Naive thymus-derived CD8-positive, alpha-beta T cell (primary cell): ENCODE results near the gene BTBD1. TPM values are rescaled to one million over a fixed set of nuclear protein-coding genes. Genes with fewer than 3 reads are reported as not detected.

Source experiments
- ATAC-seq, 2 donors: fragments of 150-1000 bp; cut with Tn5 transposase in 1 of 2; sonication (Bioruptor Pico), chemical (Tn5 transposase) in 1 of 2; 1 replicate in 1 of 2; 2 replicates in 1 of 2; pipeline ENCODE4 v1.10.0; 2021; ENCODE audit warnings: mild to moderate bottlenecking in 2 of 2, moderate library complexity in 2 of 2
- POLR2A ChIA-PET: fragments of 350-600 bp; sonication (Branson Sonifier 250); formaldehyde crosslinking; loops from one replicate; lab custom pipeline; 2021; ENCODE audit warnings: antibody characterized with exemption; lab: Charles Lee
- DNase-seq, 10 donors: peaks; one replicate each; pipeline versions ENCODE4 v3.0.0 to v3.0.0-alpha.2; 2020 to 2022
- H3K27ac Mint-ChIP-seq, 10 donors: one replicate each; pipeline ENCODE4 v1.8.0; 2020 to 2022; ENCODE audit warnings: mild to moderate bottlenecking in 10 of 10, mixed read lengths in 10 of 10, moderate library complexity in 4 of 10, inconsistent platforms in 1 of 10
- H3K27me3 Mint-ChIP-seq, 5 donors: one replicate each; pipeline ENCODE4 v1.8.0; 2021 to 2022; ENCODE audit warnings: mixed read lengths in 5 of 5
- H3K36me3 Mint-ChIP-seq, 3 donors: one replicate each; pipeline ENCODE4 v1.8.0; 2020 to 2022; ENCODE audit warnings: mixed read lengths in 3 of 3, mild to moderate bottlenecking in 2 of 3, inconsistent platforms in 1 of 3
- H3K4me1 Mint-ChIP-seq, 4 donors: one replicate each; pipeline ENCODE4 v1.8.0; 2021 to 2022; ENCODE audit warnings: mixed read lengths in 4 of 4
- H3K4me3 Mint-ChIP-seq, 10 donors: one replicate each; pipeline ENCODE4 v1.8.0; 2020 to 2022; ENCODE audit warnings: mild to moderate bottlenecking in 10 of 10, mixed read lengths in 10 of 10, moderate library complexity in 6 of 10, inconsistent platforms in 1 of 10
- H3K9me3 Mint-ChIP-seq, 9 donors: one replicate each; pipeline ENCODE4 v1.8.0; 2020 to 2022; ENCODE audit warnings: mixed read lengths in 9 of 9, mild to moderate bottlenecking in 3 of 9, inconsistent platforms in 1 of 9, moderate library complexity in 1 of 9
- polyA plus RNA-seq, 3 donors: library from polyadenylated mRNA; unstranded; fragments of 300-500 nt; fragmentation: Illumina TruSeq; gene quantifications; one replicate each; pipeline ENCODE4 v1.2.3, GENCODE V29; 2021
- total RNA-seq, 8 experiments: library from RNA in 2 of 8; stranded (reverse) in 2 of 8; gene quantifications; one replicate each; pipeline ENCODE4 v1.2.3 and lab custom pipeline; 2021 to 2026

Gene BTBD1
- total RNA-seq (10 to 100 TPM; 42.9 to 43.3 TPM), polyA plus RNA-seq (10 to 100 TPM; 36.0 to 40.6 (median 37.0) TPM), total RNA-seq (lab: John Stamatoyannopoulos, UW) (36.9 to 95.2 (median 83.4) reads per million in 6 experiments)

- Mint-ChIP-seq H3K36me3 (peaks cover 0 to 2% (median under 1%) of the 10 kb centered on the region in 3 donors), H3K27ac (peak within 1 kb of the TSS in 9 of 10 donors; percentile 73 to 92 (median 87)), H3K27me3 (no peaks in the 10 kb centered on the region), H3K4me3 (peak within 1 kb of the TSS in 9 of 10 donors; percentile 63 to 90 (median 73)), H3K4me1 (peaks cover 7 to 32% (median 14%) of the 10 kb centered on the region in 4 donors), H3K9me3 (peaks cover 0 to 4% (median 0%) of the 10 kb centered on the region in 9 donors)
- ATAC-seq (peak; percentile 76 to 84), DNase-seq (peak; percentile 63 to 85 (median 75))
- POLR2A ChIA-PET: interaction anchor here (0.8 to 2.2 kb wide), 8 partner anchors 9 to 527 kb away, joined by 3 to 20 read pairs (median 6); partner anchors contain the start of genes C15orf40, RAMAC and RPS17
Measured at GRCh38 chr15:83066734-83067637, at the start of gene BTBD1. BTBD1 (minus strand) TSS chr15:83067252; CDS start chr15:83067151, 101 bp downstream.

- no peak for DNase-seq
- no peaks in the 10 kb centered on the region for H3K9me3 Mint-ChIP-seq
- peaks cover 5 to 9% (median 6%) of the 10 kb centered on the region in 5 donors for H3K27me3 Mint-ChIP-seq
- no peaks in the 10 kb centered on the region for H3K36me3 Mint-ChIP-seq
- no peaks in the 10 kb centered on the region for H3K4me1 Mint-ChIP-seq
- POLR2A ChIA-PET: no interaction called here
- no peak for ATAC-seq
- H3K27ac Mint-ChIP-seq: no peak overlapping the region
- no peak overlapping the region for H3K4me3 Mint-ChIP-seq
Measured at GRCh38 chr15:83115831-83116565, 48.9 kb upstream of the BTBD1 start.

GRCh38 chr15:83115410-83115809, 48.4 kb upstream of the BTBD1 start:
- H3K4me1 Mint-ChIP-seq: no peaks in the 10 kb centered on the region
- no peak overlapping the region for H3K27ac Mint-ChIP-seq
- POLR2A ChIA-PET: no interaction called here
- ATAC-seq (no peak), DNase-seq (no peak)
- no peaks in the 10 kb centered on the region for H3K36me3 Mint-ChIP-seq
- no peak overlapping the region for H3K4me3 Mint-ChIP-seq
- no peaks in the 10 kb centered on the region for H3K9me3 Mint-ChIP-seq
- peaks cover 5 to 15% (median 9%) of the 10 kb centered on the region in 5 donors for H3K27me3 Mint-ChIP-seq

GRCh38 chr15:83114856-83115255, 47.8 kb upstream of the BTBD1 start:
- H3K36me3 Mint-ChIP-seq: no peaks in the 10 kb centered on the region
- H3K4me1 Mint-ChIP-seq: peaks cover 0 to 3% (median under 1%) of the 10 kb centered on the region in 4 donors
- no peak overlapping the region for H3K4me3 Mint-ChIP-seq
- H3K9me3 Mint-ChIP-seq: no peaks in the 10 kb centered on the region
- ATAC-seq (no peak), DNase-seq (no peak)
- H3K27ac Mint-ChIP-seq: no peak overlapping the region
- peaks cover 8 to 20% (median 14%) of the 10 kb centered on the region in 5 donors for H3K27me3 Mint-ChIP-seq
- POLR2A ChIA-PET: no interaction called here

- no peak for DNase-seq
- no peaks in the 10 kb centered on the region for H3K9me3 Mint-ChIP-seq
- peaks cover 1 to 9% (median 4%) of the 10 kb centered on the region in 4 donors for H3K4me1 Mint-ChIP-seq
- H3K27ac Mint-ChIP-seq: no peak overlapping the region
- POLR2A ChIA-PET: no interaction called here
- no peaks in the 10 kb centered on the region for H3K36me3 Mint-ChIP-seq
- peaks cover 12 to 28% (median 20%) of the 10 kb centered on the region in 5 donors for H3K27me3 Mint-ChIP-seq
- H3K4me3 Mint-ChIP-seq: no peak overlapping the region
- no peak for ATAC-seq
Measured at GRCh38 chr15:83113881-83114674, 47.0 kb upstream of the BTBD1 start.

- no peak overlapping the region for H3K27ac Mint-ChIP-seq
- no peak for DNase-seq
- H3K27me3 Mint-ChIP-seq: peaks cover 18 to 39% (median 31%) of the 10 kb centered on the region in 5 donors
- ATAC-seq: no peak
- H3K4me3 Mint-ChIP-seq: no peak overlapping the region
- H3K36me3 Mint-ChIP-seq: no peaks in the 10 kb centered on the region
- H3K9me3 Mint-ChIP-seq: no peaks in the 10 kb centered on the region
- POLR2A ChIA-PET: no interaction called here
- peaks cover 12 to 20% (median 14%) of the 10 kb centered on the region in 4 donors for H3K4me1 Mint-ChIP-seq
Measured at GRCh38 chr15:83112956-83113299, 45.9 kb upstream of the BTBD1 start.

GRCh38 chr15:83112233-83112955, 45.3 kb upstream of the BTBD1 start:
- ATAC-seq: no peak
- H3K27me3 Mint-ChIP-seq: peaks cover 18 to 39% (median 31%) of the 10 kb centered on the region in 5 donors
- no peak overlapping the region for H3K4me3 Mint-ChIP-seq
- H3K4me1 Mint-ChIP-seq: peaks cover 12 to 20% (median 14%) of the 10 kb centered on the region in 4 donors
- H3K9me3 Mint-ChIP-seq: no peaks in the 10 kb centered on the region
- no peaks in the 10 kb centered on the region for H3K36me3 Mint-ChIP-seq
- DNase-seq: no peak
- POLR2A ChIA-PET: no interaction called here
- H3K27ac Mint-ChIP-seq: no peak overlapping the region

- no peak for ATAC-seq
- DNase-seq: no peak
- Mint-ChIP-seq H3K27me3 (peaks cover 24 to 47% (median 36%) of the 10 kb centered on the region in 5 donors), H3K9me3 (no peaks in the 10 kb centered on the region), H3K27ac (peak overlapping the region in 1 of 10 donors; percentile 12), H3K4me3 (no peak overlapping the region), H3K36me3 (no peaks in the 10 kb centered on the region), H3K4me1 (peaks cover 13 to 28% (median 16%) of the 10 kb centered on the region in 4 donors)
- POLR2A ChIA-PET: no interaction called here
Measured at GRCh38 chr15:83111149-83111548, 44.1 kb upstream of the BTBD1 start.

- DNase-seq (no peak), ATAC-seq (no peak)
- Mint-ChIP-seq H3K4me3 (no peak overlapping the region), H3K9me3 (no peaks in the 10 kb centered on the region), H3K36me3 (no peaks in the 10 kb centered on the region), H3K27ac (no peak overlapping the region), H3K4me1 (peaks cover 13 to 30% (median 18%) of the 10 kb centered on the region in 4 donors), H3K27me3 (peaks cover 27 to 54% (median 40%) of the 10 kb centered on the region in 5 donors)
- POLR2A ChIA-PET: no interaction called here
Measured at GRCh38 chr15:83110381-83110780, 43.3 kb upstream of the BTBD1 start.

GRCh38 chr15:83109532-83109931, 42.5 kb upstream of the BTBD1 start:
- no peak for DNase-seq
- Mint-ChIP-seq H3K9me3 (no peaks in the 10 kb centered on the region), H3K4me1 (peaks cover 13 to 31% (median 19%) of the 10 kb centered on the region in 4 donors), H3K4me3 (peak overlapping the region in 3 of 10 donors; percentile 14 to 37 (median 20)), H3K36me3 (no peaks in the 10 kb centered on the region), H3K27me3 (peaks cover 27 to 62% (median 45%) of the 10 kb centered on the region in 5 donors), H3K27ac (no peak overlapping the region)
- POLR2A ChIA-PET: no interaction called here
- ATAC-seq: no peak
